Measurements from ENCODE around the gene PAF1.

GRCh38 chr19:39370735-39371134 is 20.2 kb downstream of the PAF1 start:
- TF ChIP-seq POLR2AphosphoS5 (IDR thresholded peaks at IDR 0.05; ENCODE audit: low read depth) (no peak), CTCF (IDR thresholded peaks at IDR 0.05; ENCODE audit: insufficient read depth, low read length) (no peak), GABPA (IDR thresholded peaks at IDR 0.05; ENCODE audit: low read depth) (no peak), SPI1 (IDR thresholded peaks at IDR 0.05; ENCODE audit: borderline replicate concordance, low read depth) (no peak)
- TF ChIP-seq, protein P1, sequence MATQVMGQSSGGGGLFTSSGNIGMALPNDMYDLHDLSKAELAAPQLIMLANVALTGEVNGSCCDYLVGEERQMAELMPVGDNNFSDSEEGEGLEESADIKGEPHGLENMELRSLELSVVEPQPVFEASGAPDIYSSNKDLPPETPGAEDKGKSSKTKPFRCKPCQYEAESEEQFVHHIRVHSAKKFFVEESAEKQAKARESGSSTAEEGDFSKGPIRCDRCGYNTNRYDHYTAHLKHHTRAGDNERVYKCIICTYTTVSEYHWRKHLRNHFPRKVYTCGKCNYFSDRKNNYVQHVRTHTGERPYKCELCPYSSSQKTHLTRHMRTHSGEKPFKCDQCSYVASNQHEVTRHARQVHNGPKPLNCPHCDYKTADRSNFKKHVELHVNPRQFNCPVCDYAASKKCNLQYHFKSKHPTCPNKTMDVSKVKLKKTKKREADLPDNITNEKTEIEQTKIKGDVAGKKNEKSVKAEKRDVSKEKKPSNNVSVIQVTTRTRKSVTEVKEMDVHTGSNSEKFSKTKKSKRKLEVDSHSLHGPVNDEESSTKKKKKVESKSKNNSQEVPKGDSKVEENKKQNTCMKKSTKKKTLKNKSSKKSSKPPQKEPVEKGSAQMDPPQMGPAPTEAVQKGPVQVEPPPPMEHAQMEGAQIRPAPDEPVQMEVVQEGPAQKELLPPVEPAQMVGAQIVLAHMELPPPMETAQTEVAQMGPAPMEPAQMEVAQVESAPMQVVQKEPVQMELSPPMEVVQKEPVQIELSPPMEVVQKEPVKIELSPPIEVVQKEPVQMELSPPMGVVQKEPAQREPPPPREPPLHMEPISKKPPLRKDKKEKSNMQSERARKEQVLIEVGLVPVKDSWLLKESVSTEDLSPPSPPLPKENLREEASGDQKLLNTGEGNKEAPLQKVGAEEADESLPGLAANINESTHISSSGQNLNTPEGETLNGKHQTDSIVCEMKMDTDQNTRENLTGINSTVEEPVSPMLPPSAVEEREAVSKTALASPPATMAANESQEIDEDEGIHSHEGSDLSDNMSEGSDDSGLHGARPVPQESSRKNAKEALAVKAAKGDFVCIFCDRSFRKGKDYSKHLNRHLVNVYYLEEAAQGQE (IDR thresholded peaks at IDR 0.05; ENCODE audit: insufficient replicate concordance, low read depth): no peak

Data from HL-60 (cell line).